ENCODE data around the gene CYREN. TPM values are rescaled to one million over a fixed set of nuclear protein-coding genes. Genes with fewer than 3 reads are reported as not detected.

The CYREN gene
- polyA plus RNA-seq, 4 donors = 58.8 to 73.0 (median 64.7) TPM

- DNase-seq (ENCODE audit: low read depth in 4 of 4, low spot score in 2 of 4) = no peak
Observed at GRCh38 chr7:135117096-135117495, 53.4 kb downstream of the CYREN start.

Other genes with a start within 250 kb of the CYREN start
- gene AGBL3, start 184.2 kb downstream of the CYREN start, polyA plus RNA-seq (ENCODE audit: insufficient read length in 4 of 4) = 10 to 100 TPM in 2 of 4 donors, 1 to 10 TPM in 2; 6.3 to 21.3 (median 11.6) TPM
- 10 to 100 TPM; 22.6 to 31.2 (median 26.0) TPM for gene TMEM140, start 22.6 kb downstream of the CYREN start, polyA plus RNA-seq (ENCODE audit: insufficient read length in 4 of 4)
- gene WDR91, start 40.8 kb upstream of the CYREN start, polyA plus RNA-seq (ENCODE audit: insufficient read length in 4 of 4) = 10 to 100 TPM; 45.3 to 72.1 (median 56.7) TPM
- under 1 TPM; 0.16 to 0.38 (median 0.20) TPM for gene STRA8, start 63.1 kb upstream of the CYREN start, polyA plus RNA-seq (ENCODE audit: insufficient read length in 4 of 4)

All from left renal cortex interstitium (tissue), 4 donors.